Transverse colon (tissue), 4 donors: ENCODE measurements around the gene STRIP2. TPM values are rescaled to one million over a fixed set of nuclear protein-coding genes. Genes with fewer than 3 reads are reported as not detected.

ENCODE experiments used
- DNase-seq: peaks from one replicate; pipeline ENCODE4 v3.0.0-alpha.2; 2019
- H3K27ac ChIP-seq, 4 donors: fragments of 200-600 bp; sonication (generic); 2 replicates each; pipeline ENCODE4 v1.5.1; 2016 to 2018; ENCODE audit warnings: inconsistent platforms in 4 of 4
- H3K27me3 ChIP-seq: fragments of 200-600 bp; sonication (generic); 2 replicates; pipeline ENCODE4 v1.5.1; 2017; ENCODE audit warnings: inconsistent platforms
- H3K36me3 ChIP-seq, 4 donors: fragments of 200-600 bp; sonication (generic); 2 replicates each; pipeline ENCODE4 v1.5.1; 2017 to 2019; ENCODE audit warnings: inconsistent platforms in 4 of 4
- H3K4me1 ChIP-seq, 4 donors: fragments of 200-600 bp; sonication (generic); 2 replicates each; pipeline ENCODE4 v1.5.1; 2017 to 2020; ENCODE audit warnings: inconsistent platforms in 4 of 4
- H3K4me3 ChIP-seq, 4 donors: fragments of 200-600 bp; sonication (generic); 1 replicate in 1 of 4; 2 replicates in 3 of 4; pipeline versions ENCODE4 v1.5.1 to v1.6.1; 2017 to 2019; ENCODE audit warnings: inconsistent platforms in 4 of 4
- H3K9me3 ChIP-seq, 2 donors: fragments of 200-600 bp; sonication (generic); 2 replicates each; pipeline ENCODE4 v1.5.1; 2017 to 2019; ENCODE audit warnings: inconsistent platforms in 2 of 2
- EP300 ChIP-seq: sonication (generic); formaldehyde crosslinking; IDR thresholded peaks from one replicate; pipeline ENCODE4 v1.6.1; 2017; ENCODE audit warnings: antibody characterized with exemption, low read depth
- POLR2A ChIP-seq: fragments of 450-650 bp; IDR thresholded peaks from one replicate; pipeline ENCODE4 v1.6.1; 2016; ENCODE audit warnings: antibody characterized with exemption, mild to moderate bottlenecking, moderate library complexity
- POLR2AphosphoS5 ChIP-seq, 3 donors: sonication (generic); formaldehyde crosslinking; IDR thresholded peaks; one replicate each; pipeline ENCODE4 v1.6.1; 2016; ENCODE audit warnings: antibody characterized with exemption in 3 of 3
- WGBS, 2 donors: methylation state at CpG; one replicate each; pipeline ENCODE4 v1.1.5; 2018; ENCODE audit warnings: low coverage in 1 of 2; 5-methylcytosine and 5-hydroxymethylcytosine counted together
- in situ Hi-C, 4 donors: fragments of 200-750 bp; cut with MboI; loops; one replicate each; pipeline versions ENCODE4 v1.15.0 to v1.15.1; 2017; ENCODE audit warnings: low sequenced_read_pairs in 3 of 4, low pct_ligation_motif_present in 1 of 4, low pct_unique_long_range_greater_than_20kb in 1 of 4
- intact Hi-C: fragments of 100-400 bp; cut with DNase I; formaldehyde crosslinking; loops from one replicate; pipeline ENCODE4 v1.15.1; 2023; ENCODE audit warnings: low total_unique reads
- total RNA-seq, 4 donors: library from RNA; depleted of rRNA; stranded (reverse); fragments of >200 nt; gene quantifications; one replicate each; pipeline ENCODE4 v1.1.0, GENCODE V29; 2016
- TF ChIP-seq, protein P1 (sequence below), 5 experiments: fragments of 200-600 bp in 3 of 5; fragments of 450-650 bp in 2 of 5; sonication (generic) in 3 of 5; IDR thresholded peaks; 1 replicate in 2 of 5; 2 replicates in 3 of 5; pipeline ENCODE4 v1.5.1; 2016 to 2017; ENCODE audit warnings: antibody characterized with exemption in 5 of 5, inconsistent platforms in 3 of 5, mild to moderate bottlenecking in 2 of 5, moderate library complexity in 1 of 5

STRIP2 gene
- total RNA-seq, 4 donors from 2014 or later = 0.82 to 1.1 TPM; not detected in 2

DNA sequence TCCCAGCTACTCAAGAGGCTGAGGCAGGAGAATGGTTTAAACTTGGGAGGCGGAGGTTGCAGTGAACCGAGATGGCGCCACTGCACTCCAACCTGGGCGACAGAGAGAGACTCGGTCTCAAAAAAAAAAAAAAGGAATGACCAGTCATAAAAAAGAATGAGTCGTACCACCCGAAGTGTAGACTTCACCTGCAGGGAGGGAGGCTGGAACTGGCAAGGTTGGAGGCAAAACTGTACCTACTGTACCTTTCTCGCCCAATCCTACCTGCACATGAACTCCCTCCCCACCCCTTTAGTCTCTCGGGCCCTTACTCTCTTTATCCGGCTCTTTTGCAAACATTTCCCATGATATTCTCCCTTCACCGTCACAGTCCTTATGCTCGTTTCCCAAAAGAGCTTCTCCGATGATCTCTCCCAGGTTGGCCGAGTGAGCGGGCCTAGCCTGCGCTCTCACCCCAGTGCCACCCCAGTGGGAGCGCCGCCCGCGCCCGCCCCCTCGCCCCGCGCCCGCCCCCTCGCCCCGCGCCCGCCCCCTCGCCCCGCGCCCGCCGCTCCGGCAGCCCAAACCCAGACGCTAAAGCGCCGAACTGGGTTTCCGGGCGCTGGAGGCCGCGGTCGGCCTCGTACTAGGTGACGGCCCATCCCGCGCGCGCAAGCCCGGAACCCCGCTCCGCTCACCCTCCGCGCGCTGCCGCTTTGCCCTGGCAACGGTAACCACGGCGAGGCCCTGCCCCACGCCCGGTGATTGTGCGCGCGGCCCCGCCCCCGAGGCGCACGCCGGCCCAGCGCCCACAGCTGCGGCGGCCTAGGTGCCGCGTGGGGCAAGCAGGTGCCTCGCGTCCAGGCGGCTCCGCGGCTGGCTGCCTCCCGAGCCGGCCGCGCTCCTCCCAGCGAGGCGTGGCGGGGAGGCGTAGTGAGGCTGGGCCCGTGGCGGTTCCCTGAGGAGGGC is 67.8 kb downstream of the STRIP2 start, which contains the start of gene SMKR1:
TSS of gene SMKR1 (plus strand) at position 772 of the 948 bp plus-strand sequence. CDS start 294 bp downstream, outside the sequence.
- no peaks in the 10 kb centered on the region for H3K9me3 ChIP-seq
- peaks cover 0 to 9% (median 5%) of the 10 kb centered on the region in 4 donors for H3K4me1 ChIP-seq
- H3K4me3 ChIP-seq = peak within 1 kb of the TSS; percentile 26 to 59 (median 40)
- 14% methylated on average over 33 of the region's 89 CpGs; no CpG with 5 or more reads in 1 of the 2 donors for WGBS, 2 donors
- in situ Hi-C loops (no loop called here), intact Hi-C loops (no loop called here)
- H3K27me3 ChIP-seq = peaks cover 18% of the 10 kb centered on the region
- no peaks in the 10 kb centered on the region for H3K36me3 ChIP-seq
- TF ChIP-seq EP300 = no peak
- TF ChIP-seq POLR2A = no peak
- TF ChIP-seq POLR2AphosphoS5 (IDR thresholded peaks at IDR 0.05) = no peak
- TF ChIP-seq, protein P1, sequence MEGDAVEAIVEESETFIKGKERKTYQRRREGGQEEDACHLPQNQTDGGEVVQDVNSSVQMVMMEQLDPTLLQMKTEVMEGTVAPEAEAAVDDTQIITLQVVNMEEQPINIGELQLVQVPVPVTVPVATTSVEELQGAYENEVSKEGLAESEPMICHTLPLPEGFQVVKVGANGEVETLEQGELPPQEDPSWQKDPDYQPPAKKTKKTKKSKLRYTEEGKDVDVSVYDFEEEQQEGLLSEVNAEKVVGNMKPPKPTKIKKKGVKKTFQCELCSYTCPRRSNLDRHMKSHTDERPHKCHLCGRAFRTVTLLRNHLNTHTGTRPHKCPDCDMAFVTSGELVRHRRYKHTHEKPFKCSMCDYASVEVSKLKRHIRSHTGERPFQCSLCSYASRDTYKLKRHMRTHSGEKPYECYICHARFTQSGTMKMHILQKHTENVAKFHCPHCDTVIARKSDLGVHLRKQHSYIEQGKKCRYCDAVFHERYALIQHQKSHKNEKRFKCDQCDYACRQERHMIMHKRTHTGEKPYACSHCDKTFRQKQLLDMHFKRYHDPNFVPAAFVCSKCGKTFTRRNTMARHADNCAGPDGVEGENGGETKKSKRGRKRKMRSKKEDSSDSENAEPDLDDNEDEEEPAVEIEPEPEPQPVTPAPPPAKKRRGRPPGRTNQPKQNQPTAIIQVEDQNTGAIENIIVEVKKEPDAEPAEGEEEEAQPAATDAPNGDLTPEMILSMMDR (IDR thresholded peaks at IDR 0.05) = no peak
- H3K27ac ChIP-seq = no peak within 1 kb of the TSS
- peak; percentile 88 for DNase-seq

DNA sequence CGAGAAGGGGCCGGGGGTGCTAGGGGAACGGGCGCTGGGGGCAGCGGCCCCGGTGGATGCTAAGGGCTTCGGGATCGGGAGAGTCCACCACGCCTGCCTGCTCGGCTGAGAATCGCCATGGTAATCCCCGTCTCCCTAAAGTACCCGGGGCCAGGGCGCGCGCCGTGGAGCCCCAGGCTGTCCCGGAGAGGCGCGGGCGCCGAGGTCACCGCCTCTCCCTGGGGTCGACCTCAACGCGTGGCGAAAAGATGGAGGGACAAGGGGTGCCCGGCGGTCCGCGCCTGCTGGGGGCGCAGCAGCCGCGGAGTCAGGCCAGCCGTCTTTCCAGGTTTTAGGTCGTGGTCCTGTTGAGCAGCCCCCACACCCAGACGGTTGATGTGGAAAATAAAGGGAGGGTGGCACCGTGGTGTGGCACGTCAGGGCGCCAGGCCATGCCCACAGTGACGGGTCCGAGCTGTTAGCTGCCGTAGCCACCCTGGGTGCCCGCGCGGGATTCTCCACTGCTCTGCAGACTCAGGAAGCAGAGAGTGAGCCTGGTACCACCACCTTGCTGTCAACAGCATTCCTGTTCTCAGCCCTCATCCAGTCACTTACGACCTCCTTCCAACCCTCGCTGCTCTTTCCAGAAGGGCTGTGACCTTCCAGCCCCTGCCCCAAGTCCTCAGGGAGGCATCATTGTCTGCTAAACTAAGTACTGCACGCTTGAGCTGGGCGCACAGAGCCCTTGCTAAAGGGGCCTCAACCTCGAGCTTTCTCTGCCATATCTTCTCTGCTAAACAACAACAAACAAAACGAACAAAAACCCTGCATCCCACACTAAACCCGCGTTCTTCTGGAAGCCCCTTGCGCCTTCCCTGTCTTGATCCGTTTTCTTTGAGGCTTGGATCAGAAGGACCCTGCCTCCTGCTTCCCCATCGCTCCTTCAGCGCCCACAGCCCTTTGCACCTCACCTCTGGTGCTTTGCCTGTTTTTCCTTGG is 68.8 kb downstream of the STRIP2 start:
- no peak overlapping the region for H3K27ac ChIP-seq
- H3K36me3 ChIP-seq = no peaks in the 10 kb centered on the region
- no peaks in the 10 kb centered on the region for H3K9me3 ChIP-seq
- DNase-seq = no peak
- peaks cover 18% of the 10 kb centered on the region for H3K27me3 ChIP-seq
- 23 to 78% methylated on average over 7 to 43 of the region's 58 CpGs for WGBS, 2 donors
- H3K4me1 ChIP-seq = peaks cover 0 to 9% (median 5%) of the 10 kb centered on the region in 4 donors
- no peak for TF ChIP-seq POLR2A
- no peak for TF ChIP-seq EP300
- TF ChIP-seq POLR2AphosphoS5 (IDR thresholded peaks at IDR 0.05) = no peak
- TF ChIP-seq, protein P1 (IDR thresholded peaks at IDR 0.05) = no peak
- intact Hi-C loops (no loop called here), in situ Hi-C loops (no loop called here)
- H3K4me3 ChIP-seq = peak overlapping the region; percentile 26 to 59 (median 40)

DNA sequence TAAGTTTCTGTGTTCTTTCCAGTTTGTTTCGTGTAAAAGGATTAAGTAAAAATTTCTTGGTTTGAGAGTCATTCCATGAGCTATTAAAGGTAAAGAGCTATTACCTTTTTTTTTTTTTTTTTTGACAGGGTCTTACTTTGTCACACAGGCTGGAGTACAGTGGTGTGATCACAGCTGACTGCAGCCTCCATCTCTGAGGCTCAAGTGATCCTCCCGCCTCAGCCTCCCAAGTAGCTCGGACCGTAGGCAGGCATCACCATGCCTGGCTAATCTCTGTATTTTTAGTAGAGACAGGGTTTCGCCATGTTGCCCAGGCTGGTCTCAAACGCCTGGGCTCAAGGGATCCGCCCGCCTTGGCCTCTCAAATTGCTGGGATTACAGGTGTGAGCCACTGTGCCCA is 69.5 kb downstream of the STRIP2 start:
- H3K4me1 ChIP-seq = peaks cover 0 to 9% (median 5%) of the 10 kb centered on the region in 4 donors
- intact Hi-C loops = no loop called here
- no peaks in the 10 kb centered on the region for H3K9me3 ChIP-seq
- H3K4me3 ChIP-seq = no peak overlapping the region
- in situ Hi-C loops = no loop called here
- H3K27ac ChIP-seq = no peak overlapping the region
- TF ChIP-seq POLR2AphosphoS5 (IDR thresholded peaks at IDR 0.05) = no peak
- no peak for TF ChIP-seq POLR2A
- no peak for DNase-seq
- peaks cover 18% of the 10 kb centered on the region for H3K27me3 ChIP-seq
- 84 to 88% methylated on average over 2 to 8 of the region's 8 CpGs for WGBS, 2 donors
- no peaks in the 10 kb centered on the region for H3K36me3 ChIP-seq

DNA sequence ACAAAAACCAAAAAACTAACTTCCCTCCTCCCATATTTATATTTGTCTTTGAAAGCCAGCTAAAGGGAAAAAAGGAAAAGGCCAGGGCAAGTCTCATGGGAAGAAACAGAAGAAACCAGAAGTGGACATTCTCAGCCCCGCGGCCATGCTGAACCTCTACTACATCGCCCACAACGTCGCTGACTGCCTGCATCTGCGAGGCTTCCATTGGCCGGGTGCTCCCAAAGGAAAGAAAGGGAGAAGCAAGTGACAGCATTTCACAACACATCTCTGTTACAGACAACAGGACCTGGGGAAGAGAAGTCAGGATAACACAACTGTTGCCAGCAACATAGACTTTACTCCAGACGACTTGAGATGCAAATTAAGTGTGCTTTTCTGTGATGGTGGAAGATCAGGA is 78.0 kb downstream of the STRIP2 start:
- no peaks in the 10 kb centered on the region for H3K4me1 ChIP-seq
- intact Hi-C loops = no loop called here
- no peak overlapping the region for H3K27ac ChIP-seq
- in situ Hi-C loops = no loop called here
- no peaks in the 10 kb centered on the region for H3K9me3 ChIP-seq
- no peaks in the 10 kb centered on the region for H3K27me3 ChIP-seq
- no peak for DNase-seq
- H3K36me3 ChIP-seq = no peaks in the 10 kb centered on the region
- H3K4me3 ChIP-seq = no peak overlapping the region
- TF ChIP-seq, protein P1 (IDR thresholded peaks at IDR 0.05) = no peak
- TF ChIP-seq POLR2A (no peak), EP300 (no peak), POLR2AphosphoS5 (IDR thresholded peaks at IDR 0.05) (no peak)
- WGBS, 2 donors = 75% methylated on average over 8 of the region's 8 CpGs; no CpG with 5 or more reads in 1 of the 2 donors
